Astrocyte (in vitro differentiated cells and primary cell): Measurements from ENCODE around the gene TCF3. TPM values are rescaled to one million over a fixed set of nuclear protein-coding genes. Genes with fewer than 3 reads are reported as not detected.

ENCODE experiments used
- DNase-seq: peaks from one replicate; pipeline ENCODE4 v3.0.0-alpha.2; 2010; ENCODE audit warnings: low read depth
- FAIRE-seq: peaks from 2 replicates; lab custom pipeline; 2011; peaks lifted over from hg19 to GRCh38; lab: Jason Lieb, UNC
- H2AFZ ChIP-seq: 2 replicates; pipeline ENCODE4 v1.6.0; 2012; ENCODE audit warnings: low read depth, low read length, inconsistent platforms
- H3K27ac ChIP-seq: 2 replicates; pipeline ENCODE4 v1.5.1; 2011; ENCODE audit warnings: low read depth, low read length, inconsistent platforms
- H3K27me3 ChIP-seq: 2 replicates; pipeline ENCODE4 v1.6.0; 2011; ENCODE audit warnings: low read length, inconsistent platforms; ENCODE audit not compliant: insufficient read depth
- H3K36me3 ChIP-seq: 2 replicates; pipeline ENCODE4 v1.5.1; 2011; ENCODE audit warnings: low read length, inconsistent platforms; ENCODE audit not compliant: insufficient read depth
- H3K4me1 ChIP-seq: 2 replicates; pipeline ENCODE4 v1.5.1; 2011; ENCODE audit warnings: low read length, inconsistent platforms; ENCODE audit not compliant: insufficient read depth
- H3K4me2 ChIP-seq: 2 replicates; pipeline ENCODE4 v1.6.0; 2012; ENCODE audit warnings: low read length, inconsistent platforms
- H3K4me3 ChIP-seq: 2 replicates; pipeline ENCODE4 v1.5.1; 2011; ENCODE audit warnings: low read depth, mild to moderate bottlenecking, low read length, inconsistent platforms; ENCODE audit not compliant: insufficient read depth
- H3K79me2 ChIP-seq: 2 replicates; pipeline ENCODE4 v1.6.0; 2012; ENCODE audit warnings: mild to moderate bottlenecking, low read length, inconsistent platforms; ENCODE audit not compliant: insufficient read depth
- H3K9ac ChIP-seq: 2 replicates; pipeline ENCODE4 v1.6.0; 2012; ENCODE audit warnings: mild to moderate bottlenecking, low read length, inconsistent platforms
- H3K9me3 ChIP-seq: 2 replicates; pipeline ENCODE4 v1.5.1; 2012; ENCODE audit warnings: low read depth, mild to moderate bottlenecking, low read length, inconsistent platforms; ENCODE audit not compliant: insufficient read depth
- H4K20me1 ChIP-seq: 2 replicates; pipeline ENCODE4 v1.6.0; 2012; ENCODE audit warnings: low read length, inconsistent platforms; ENCODE audit not compliant: insufficient read depth
- H3K27ac Mint-ChIP-seq: one replicate; pipeline ENCODE4 v1.8.0; 2021; ENCODE audit warnings: mild to moderate bottlenecking, mixed read lengths; ENCODE audit not compliant: unreplicated experiment
- H3K27me3 Mint-ChIP-seq: one replicate; pipeline ENCODE4 v1.8.0; 2021; ENCODE audit warnings: low read depth, mixed read lengths; ENCODE audit not compliant: unreplicated experiment
- H3K36me3 Mint-ChIP-seq: one replicate; pipeline ENCODE4 v1.8.0; 2021; ENCODE audit warnings: low read depth, mixed read lengths; ENCODE audit not compliant: unreplicated experiment
- H3K4me1 Mint-ChIP-seq: one replicate; pipeline ENCODE4 v1.8.0; 2021; ENCODE audit warnings: low read depth, mixed read lengths; ENCODE audit not compliant: unreplicated experiment
- H3K4me3 Mint-ChIP-seq: one replicate; pipeline ENCODE4 v1.8.0; 2021; ENCODE audit warnings: mild to moderate bottlenecking, moderate library complexity, mixed read lengths; ENCODE audit not compliant: unreplicated experiment
- H3K9me3 Mint-ChIP-seq: one replicate; pipeline ENCODE4 v1.8.0; 2021; ENCODE audit warnings: mild to moderate bottlenecking, mixed read lengths; ENCODE audit not compliant: unreplicated experiment
- CTCF ChIP-seq: IDR thresholded peaks from 2 replicates; pipeline ENCODE4 v1.5.1; 2011; ENCODE audit warnings: low read depth, mild to moderate bottlenecking, inconsistent platforms, low read length, moderate library complexity; ENCODE audit not compliant: insufficient read depth
- EZH2 ChIP-seq: IDR thresholded peaks from 2 replicates; pipeline ENCODE4 v1.6.1; 2012; ENCODE audit warnings: mild to moderate bottlenecking, low read length, inconsistent platforms; ENCODE audit not compliant: insufficient read depth
- total RNA-seq: library from RNA; stranded (reverse); gene quantifications from 2 replicates; pipeline ENCODE4 v1.2.1, GENCODE V29; 2021

The TCF3 gene
- total RNA-seq, 1 donor from 2014 or later: 173 TPM

- DNase-seq (no peak), FAIRE-seq (no peak)
- Histone ChIP-seq H3K9me3 (no peaks in the 10 kb centered on the region), H2AFZ (no peak overlapping the region), H3K27ac (no peak overlapping the region), H3K9ac (no peak overlapping the region), H3K36me3 (peaks cover 8% of the 10 kb centered on the region), H3K4me1 (no peaks in the 10 kb centered on the region), H3K79me2 (peaks cover 82% of the 10 kb centered on the region), H3K4me3 (no peak overlapping the region), H3K27me3 (no peaks in the 10 kb centered on the region), H4K20me1 (peaks cover 85% of the 10 kb centered on the region), H3K4me2 (no peak overlapping the region)
- Mint-ChIP-seq H3K9me3 (no peaks in the 10 kb centered on the region), H3K27me3 (no peaks in the 10 kb centered on the region), H3K4me3 (no peak overlapping the region), H3K4me1 (peaks cover 3% of the 10 kb centered on the region), H3K36me3 (peaks cover 9% of the 10 kb centered on the region), H3K27ac (no peak overlapping the region)
- TF ChIP-seq EZH2 (no peak), CTCF (no peak)
Measured at GRCh38 chr19:1646659-1647453, 5.6 kb downstream of the TCF3 start.

GRCh38 chr19:1646149-1646548 lies 6.3 kb downstream of the TCF3 start:
- Mint-ChIP-seq H3K4me3 (no peak overlapping the region), H3K27ac (no peak overlapping the region), H3K27me3 (no peaks in the 10 kb centered on the region), H3K36me3 (peaks cover 9% of the 10 kb centered on the region), H3K4me1 (peaks cover 3% of the 10 kb centered on the region), H3K9me3 (no peaks in the 10 kb centered on the region)
- Histone ChIP-seq H3K4me1 (no peaks in the 10 kb centered on the region), H2AFZ (no peak overlapping the region), H3K27me3 (no peaks in the 10 kb centered on the region), H3K9ac (no peak overlapping the region), H3K27ac (no peak overlapping the region), H3K79me2 (peaks cover 78% of the 10 kb centered on the region), H3K9me3 (no peaks in the 10 kb centered on the region), H3K4me2 (no peak overlapping the region), H3K36me3 (peaks cover 8% of the 10 kb centered on the region), H3K4me3 (no peak overlapping the region), H4K20me1 (peaks cover 85% of the 10 kb centered on the region)
- FAIRE-seq (no peak), DNase-seq (no peak)
- TF ChIP-seq CTCF: no peak
- TF ChIP-seq EZH2: no peak

GRCh38 chr19:1645299-1645698 lies 7.1 kb downstream of the TCF3 start:
- Mint-ChIP-seq H3K4me3 (no peak overlapping the region), H3K36me3 (peaks cover 9% of the 10 kb centered on the region), H3K4me1 (peaks cover 3% of the 10 kb centered on the region), H3K9me3 (no peaks in the 10 kb centered on the region), H3K27me3 (no peaks in the 10 kb centered on the region), H3K27ac (peak overlapping the region; percentile 78)
- FAIRE-seq (no peak), DNase-seq (no peak)
- Histone ChIP-seq H3K4me3 (no peak overlapping the region), H3K4me2 (no peak overlapping the region), H3K9me3 (no peaks in the 10 kb centered on the region), H3K27ac (no peak overlapping the region), H3K4me1 (no peaks in the 10 kb centered on the region), H3K79me2 (peaks cover 74% of the 10 kb centered on the region), H4K20me1 (peaks cover 77% of the 10 kb centered on the region), H3K27me3 (no peaks in the 10 kb centered on the region), H3K9ac (no peak overlapping the region), H3K36me3 (peaks cover 8% of the 10 kb centered on the region), H2AFZ (no peak overlapping the region)
- TF ChIP-seq CTCF (no peak), EZH2 (no peak)
